Esophagus squamous epithelium (tissue), 4 donors: ENCODE results near the gene SMIM24.

Source experiments
- CTCF ChIP-seq, 6 experiments: fragments of 450-650 bp in 4 of 6; fragments of 200-600 bp in 2 of 6; sonication (generic) in 2 of 6; IDR thresholded peaks; one replicate each; pipeline ENCODE4 v1.5.1; 2016 to 2019; ENCODE audit warnings: antibody characterized with exemption in 6 of 6, mild to moderate bottlenecking in 4 of 6, moderate library complexity in 4 of 6
- POLR2A ChIP-seq, 4 donors: fragments of 450-650 bp; IDR thresholded peaks; one replicate each; pipeline ENCODE4 v1.6.1; 2017; ENCODE audit warnings: antibody characterized with exemption in 4 of 4, mild to moderate bottlenecking in 4 of 4, moderate library complexity in 3 of 4

GRCh38 chr19:3433805-3434540, 46.4 kb downstream of the SMIM24 start:
- no peak for TF ChIP-seq POLR2A (IDR thresholded peaks at IDR 0.05)
- no peak for TF ChIP-seq CTCF (IDR thresholded peaks at IDR 0.05)
